Neuronal stem cell (in vitro differentiated cells): ENCODE data around the gene SLC22A23. TPM values are rescaled to one million over a fixed set of nuclear protein-coding genes. Genes with fewer than 3 reads are reported as not detected.

Experiments
- DNase-seq: peaks from one replicate; pipeline ENCODE4 v3.0.0-alpha.2; 2013; ENCODE audit warnings: low spot score
- H2AFZ ChIP-seq: one replicate; pipeline ENCODE4 v1.6.1; 2013; ENCODE audit warnings: mild to moderate bottlenecking, low read length, inconsistent platforms
- H2AK5ac ChIP-seq: 2 replicates; pipeline ENCODE4 v1.6.1; 2013; ENCODE audit warnings: low read depth, mild to moderate bottlenecking, inconsistent platforms, low read length, moderate library complexity, mixed read lengths
- H2BK120ac ChIP-seq: 2 replicates; pipeline ENCODE4 v1.6.1; 2013; ENCODE audit warnings: low read depth, mild to moderate bottlenecking, inconsistent platforms, low read length, moderate library complexity, mixed read lengths
- H2BK12ac ChIP-seq: one replicate; pipeline ENCODE4 v1.6.1; 2013; ENCODE audit warnings: low read length, inconsistent platforms
- H2BK15ac ChIP-seq: 2 replicates; pipeline ENCODE4 v1.6.1; 2013; ENCODE audit warnings: mild to moderate bottlenecking, low read length, inconsistent platforms, mixed read lengths
- H2BK5ac ChIP-seq: one replicate; pipeline ENCODE4 v1.6.1; 2013; ENCODE audit warnings: inconsistent platforms, mild to moderate bottlenecking, low read length, moderate library complexity
- H3K14ac ChIP-seq: one replicate; pipeline ENCODE4 v1.6.1; 2013; ENCODE audit warnings: low read length, inconsistent platforms
- H3K18ac ChIP-seq: 2 replicates; pipeline ENCODE4 v1.6.1; 2013; ENCODE audit warnings: low read length, inconsistent platforms
- H3K23ac ChIP-seq: 2 replicates; pipeline ENCODE4 v1.6.1; 2013; ENCODE audit warnings: low read depth, mild to moderate bottlenecking, mixed read lengths, low read length, inconsistent platforms; ENCODE audit not compliant: poor library complexity
- H3K27ac ChIP-seq: replicated peaks from 3 replicates; pipeline ENCODE4 v1.5.1; 2013; ENCODE audit warnings: low read length, inconsistent platforms
- H3K27me3 ChIP-seq, 3 experiments: 2 replicates each; pipeline ENCODE4 v1.6.1; 2013; ENCODE audit warnings: low read length in 3 of 3, mild to moderate bottlenecking in 2 of 3, inconsistent platforms in 1 of 3, low read depth in 1 of 3, mixed read lengths in 1 of 3, moderate library complexity in 1 of 3; ENCODE audit not compliant: control insufficient read depth in 3 of 3, insufficient read depth in 3 of 3
- H3K36me3 ChIP-seq, 2 donors: replicated peaks in 1 of 2; 2 replicates each; pipeline ENCODE4 v1.6.1; 2013; ENCODE audit warnings: low read length in 2 of 2; ENCODE audit not compliant: control insufficient read depth in 2 of 2, insufficient read depth in 2 of 2
- H3K4ac ChIP-seq: 2 replicates; pipeline ENCODE4 v1.6.1; 2013; ENCODE audit warnings: inconsistent platforms, mild to moderate bottlenecking, low read length, moderate library complexity
- H3K4me1 ChIP-seq, 2 donors: 1 replicate in 1 of 2; 2 replicates in 1 of 2; pipeline ENCODE4 v1.6.1; 2013; ENCODE audit warnings: low read length in 2 of 2, low read depth in 1 of 2; ENCODE audit not compliant: control insufficient read depth in 2 of 2, insufficient read depth in 1 of 2
- H3K4me2 ChIP-seq: one replicate; pipeline ENCODE4 v1.6.1; 2013; ENCODE audit warnings: mild to moderate bottlenecking, low read length, inconsistent platforms; ENCODE audit not compliant: insufficient read depth, poor library complexity, severe bottlenecking
- H3K4me3 ChIP-seq, 2 donors: 2 replicates each; pipeline ENCODE4 v1.5.1; 2013; ENCODE audit warnings: low read length in 2 of 2, mild to moderate bottlenecking in 2 of 2, inconsistent platforms in 1 of 2, moderate library complexity in 1 of 2
- H3K79me1 ChIP-seq: one replicate; pipeline ENCODE4 v1.6.1; 2013; ENCODE audit warnings: low read depth, mild to moderate bottlenecking, inconsistent platforms, low read length, moderate library complexity
- H3K9ac ChIP-seq: one replicate; pipeline ENCODE4 v1.6.1; 2013; ENCODE audit warnings: mild to moderate bottlenecking, low read depth, low read length, inconsistent platforms; ENCODE audit not compliant: poor library complexity
- H3K9me3 ChIP-seq, 2 donors: replicated peaks in 1 of 2; 2 replicates each; pipeline versions ENCODE3 to v1.6.1; 2013; ENCODE audit warnings: low read length in 2 of 2, mild to moderate bottlenecking in 2 of 2, inconsistent platforms in 1 of 2, low read depth in 1 of 2, mixed read lengths in 1 of 2, moderate library complexity in 1 of 2; ENCODE audit not compliant: control insufficient read depth in 2 of 2, insufficient read depth in 1 of 2
- H4K8ac ChIP-seq: one replicate; pipeline ENCODE4 v1.6.1; 2013; ENCODE audit warnings: low read depth, mild to moderate bottlenecking, inconsistent platforms, low read length, moderate library complexity
- H4K91ac ChIP-seq: one replicate; pipeline ENCODE4 v1.6.1; 2013; ENCODE audit warnings: low read length, low read depth, mild to moderate bottlenecking, inconsistent platforms; ENCODE audit not compliant: poor library complexity
- WGBS, 2 donors: extraction: QIAGEN DNeasy Blood & Tissue Kit; methylation state at CpG; one replicate each; pipeline ENCODE4 v1.1.7; 2013; ENCODE audit warnings: missing lambda C conversion rate in 2 of 2, mixed read lengths in 1 of 2; ENCODE audit not compliant: insufficient read length in 2 of 2, insufficient replicate concordance in 1 of 2; ENCODE audit errors: extremely low coverage in 2 of 2; 5-methylcytosine and 5-hydroxymethylcytosine counted together
- polyA plus RNA-seq, 2 experiments: library from polyadenylated mRNA; stranded (reverse); fragments of 200-250 nt; gene quantifications; one replicate each; pipeline ENCODE4 v1.2.3, GENCODE V29; 2013

The SLC22A23 gene
- polyA plus RNA-seq (2013, experiment 1 of 2) = 3.6 TPM
- 3.7 TPM for polyA plus RNA-seq (2013, experiment 2 of 2)

DNA sequence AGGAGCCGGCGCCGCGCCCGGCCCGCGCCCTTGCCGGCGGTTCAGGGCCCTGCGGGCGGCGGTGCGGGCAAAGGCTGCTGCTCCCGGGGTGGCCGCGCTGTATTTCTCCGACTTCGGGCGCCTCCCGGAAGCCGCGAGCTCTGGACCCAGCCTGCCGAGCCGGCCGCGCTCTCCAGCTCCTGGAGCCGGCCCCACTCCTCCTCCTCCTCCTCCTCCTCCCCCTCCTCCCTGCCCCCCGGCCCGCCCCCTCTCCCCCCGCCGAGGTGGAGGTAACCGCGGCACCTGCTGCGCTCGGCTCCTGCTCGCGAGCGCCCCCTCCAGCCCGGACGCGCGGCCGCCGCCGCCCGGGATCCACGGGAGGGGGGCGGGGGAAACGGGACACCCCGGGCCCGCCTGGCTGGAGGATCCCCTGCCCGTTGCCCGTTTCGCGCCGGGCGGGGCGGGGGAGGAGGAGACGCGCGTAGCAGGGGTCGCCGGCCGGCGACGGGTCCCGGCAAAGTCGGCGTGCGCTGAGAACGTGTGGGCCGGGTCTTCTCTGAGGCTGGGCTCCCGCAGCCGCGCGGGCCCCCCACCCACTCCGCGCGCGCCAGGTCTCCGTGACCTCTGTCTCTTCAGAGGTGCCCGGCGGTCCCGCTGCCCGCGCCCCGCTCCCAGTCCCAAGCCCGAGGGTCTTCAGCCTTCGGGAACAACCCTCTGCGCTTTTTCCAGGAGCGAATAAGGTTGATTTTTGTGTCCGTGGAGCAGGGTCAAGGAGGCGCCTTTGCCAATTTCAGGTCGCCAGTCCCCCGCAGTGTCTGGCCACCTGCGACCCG, at the start of gene SLC22A23:
Gene SLC22A23, minus strand, starts transcription at position 153 of the 812 bp plus-strand sequence. CDS start 491 bp downstream, outside the sequence.
- peak within 1 kb of the TSS; percentile 62 to 85 for H3K4me3 ChIP-seq
- no peaks in the 10 kb centered on the region for H3K79me1 ChIP-seq
- H2BK5ac ChIP-seq = no peak within 1 kb of the TSS
- H3K27ac ChIP-seq = no peak within 1 kb of the TSS
- H2BK120ac ChIP-seq = peak within 1 kb of the TSS; percentile 40
- H2AK5ac ChIP-seq = peak within 1 kb of the TSS; percentile 41
- no peak within 1 kb of the TSS for H2BK12ac ChIP-seq
- peak within 1 kb of the TSS; percentile 76 for H3K23ac ChIP-seq
- peak within 1 kb of the TSS; percentile 54 for H2BK15ac ChIP-seq
- no peaks in the 10 kb centered on the region for H3K36me3 ChIP-seq
- peak; percentile 86 for DNase-seq
- H3K9me3 ChIP-seq = no peaks in the 10 kb centered on the region
- peak within 1 kb of the TSS; percentile 100 for H3K4me2 ChIP-seq
- peaks cover 13 to 36% of the 10 kb centered on the region in 2 donors for H3K4me1 ChIP-seq
- no peak within 1 kb of the TSS for H3K4ac ChIP-seq
- WGBS, 2 donors = no CpG with 5 or more reads among the region's 97 CpGs
- H4K91ac ChIP-seq = no peak within 1 kb of the TSS
- peak within 1 kb of the TSS; percentile 96 for H2AFZ ChIP-seq
- peak within 1 kb of the TSS; percentile 79 for H3K9ac ChIP-seq
- peaks cover 0 to 43% (median 12%) of the 10 kb centered on the region in 3 experiments for H3K27me3 ChIP-seq
- H4K8ac ChIP-seq = peak within 1 kb of the TSS; percentile 74
- peak within 1 kb of the TSS; percentile 25 for H3K14ac ChIP-seq
- peak within 1 kb of the TSS; percentile 90 for H3K18ac ChIP-seq

- Histone ChIP-seq H2BK15ac (no peak overlapping the region), H4K91ac (no peak overlapping the region), H2AK5ac (no peak overlapping the region), H3K27ac (no peak overlapping the region), H3K4me1 (peaks cover 9 to 11% of the 10 kb centered on the region in 2 donors), H2BK120ac (no peak overlapping the region), H2BK5ac (no peak overlapping the region), H3K9me3 (no peaks in the 10 kb centered on the region), H3K14ac (no peak overlapping the region), H3K23ac (no peak overlapping the region), H3K4ac (no peak overlapping the region), H3K36me3 (no peaks in the 10 kb centered on the region), H3K4me3 (no peak overlapping the region), H3K4me2 (no peak overlapping the region), H4K8ac (no peak overlapping the region), H2AFZ (peak overlapping the region; percentile 53), H3K27me3 (no peaks in the 10 kb centered on the region), H3K9ac (no peak overlapping the region), H2BK12ac (no peak overlapping the region), H3K79me1 (no peaks in the 10 kb centered on the region), H3K18ac (no peak overlapping the region)
- DNase-seq = no peak
- WGBS, 2 donors = no CpG with 5 or more reads among the region's 4 CpGs
Observed at GRCh38 chr6:3506200-3506599, 49.4 kb upstream of the SLC22A23 start.

DNA sequence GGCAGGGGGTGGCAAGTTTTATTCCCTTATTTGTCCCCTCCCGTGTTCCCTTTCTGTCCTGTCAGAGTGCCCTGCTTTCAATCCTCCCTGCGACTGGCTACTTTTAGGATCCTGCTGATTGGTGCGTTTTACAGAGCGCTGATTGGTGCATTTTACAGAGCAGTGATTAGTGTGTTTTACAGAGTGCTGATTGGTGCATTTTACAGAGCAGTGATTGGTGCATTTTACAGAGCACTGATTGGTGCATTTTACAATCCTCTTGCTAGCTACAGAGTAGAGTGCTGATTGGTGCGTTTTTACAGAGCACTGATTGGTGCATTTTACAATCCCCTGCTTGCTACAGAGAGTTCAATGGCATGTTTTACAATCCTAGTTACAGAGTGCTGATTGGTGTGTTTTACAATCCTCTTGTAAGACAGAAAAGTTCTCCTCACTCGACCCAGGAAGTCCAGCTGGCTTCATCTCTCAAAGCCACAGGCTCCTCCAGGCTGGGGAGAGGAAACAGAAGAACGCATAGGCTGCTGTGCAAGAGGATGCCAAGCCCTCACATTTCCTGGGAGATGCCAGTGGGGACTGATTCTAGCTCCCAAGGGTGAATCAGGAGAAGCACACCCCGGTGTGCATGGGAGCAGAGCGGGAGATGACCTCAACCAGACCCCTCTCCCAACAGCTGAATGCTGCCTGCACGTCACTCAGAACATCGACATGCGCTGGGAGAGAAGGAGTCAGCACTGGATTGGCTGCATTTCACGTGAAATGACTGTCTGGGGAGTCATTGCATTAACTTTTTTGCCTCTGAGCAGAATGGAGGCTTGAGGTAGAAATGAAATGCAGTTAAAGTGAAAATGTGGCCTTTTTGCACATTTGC, 48.3 kb upstream of the SLC22A23 start:
- Histone ChIP-seq H4K8ac (no peak overlapping the region), H3K4me1 (peaks cover 5 to 11% of the 10 kb centered on the region in 2 donors), H3K36me3 (no peaks in the 10 kb centered on the region), H3K14ac (no peak overlapping the region), H3K79me1 (no peaks in the 10 kb centered on the region), H2BK120ac (no peak overlapping the region), H4K91ac (no peak overlapping the region), H3K4me3 (no peak overlapping the region), H3K27ac (no peak overlapping the region), H2BK5ac (no peak overlapping the region), H2AFZ (no peak overlapping the region), H3K23ac (no peak overlapping the region), H3K9me3 (no peaks in the 10 kb centered on the region), H2BK12ac (no peak overlapping the region), H2AK5ac (no peak overlapping the region), H3K18ac (no peak overlapping the region), H2BK15ac (no peak overlapping the region), H3K4ac (no peak overlapping the region), H3K4me2 (no peak overlapping the region), H3K9ac (no peak overlapping the region), H3K27me3 (no peaks in the 10 kb centered on the region)
- no peak for DNase-seq
- WGBS, 2 donors = no CpG with 5 or more reads among the region's 13 CpGs

- Histone ChIP-seq H3K4me2 (no peak overlapping the region), H4K8ac (no peak overlapping the region), H4K91ac (no peak overlapping the region), H2BK15ac (no peak overlapping the region), H3K4ac (no peak overlapping the region), H2BK120ac (no peak overlapping the region), H3K27me3 (no peaks in the 10 kb centered on the region), H3K18ac (no peak overlapping the region), H3K4me1 (peaks cover 5 to 11% of the 10 kb centered on the region in 2 donors), H3K9me3 (no peaks in the 10 kb centered on the region), H2BK5ac (no peak overlapping the region), H3K23ac (no peak overlapping the region), H3K27ac (no peak overlapping the region), H2AK5ac (no peak overlapping the region), H2BK12ac (no peak overlapping the region), H3K14ac (no peak overlapping the region), H3K9ac (no peak overlapping the region), H3K36me3 (no peaks in the 10 kb centered on the region), H3K79me1 (no peaks in the 10 kb centered on the region), H3K4me3 (no peak overlapping the region), H2AFZ (no peak overlapping the region)
- no peak for DNase-seq
- no CpG with 5 or more reads among the region's 5 CpGs for WGBS, 2 donors
Observed at GRCh38 chr6:3504354-3504753, 47.5 kb upstream of the SLC22A23 start.
